Measurements from ENCODE around the gene ETV3L.

- TF ChIP-seq CTCF (IDR thresholded peaks at IDR 0.05; ENCODE audit: control extremely low read depth in 1 of 3, insufficient read depth in 1 of 3, low read depth in 1 of 3, low read length in 3 of 3) (peak; percentile 92 to 98 (median 97)), EZH2 (IDR thresholded peaks at IDR 0.05; ENCODE audit: low read depth, low read length, severe bottlenecking) (no peak), TEAD4 (IDR thresholded peaks at IDR 0.05; ENCODE audit: low read depth, low read length) (no peak), POLR2A (IDR thresholded peaks at IDR 0.05; ENCODE audit: control extremely low read depth in 1 of 2, low read depth in 2 of 2, low read length in 2 of 2) (no peak), TAF1 (IDR thresholded peaks at IDR 0.05; ENCODE audit: low read depth, low read length) (no peak)
These were observed 9.4 kb downstream of the ETV3L start for GRCh38 chr1:157090196-157090647.
